Measurements from ENCODE around the gene NSUN6.

GRCh38 chr10:18601321-18601720, 50.1 kb downstream of the NSUN6 start:
- no peak for TF ChIP-seq CTCF (IDR thresholded peaks at IDR 0.05)
- TF ChIP-seq POLR2A (IDR thresholded peaks at IDR 0.05) = no peak

All from heart left ventricle (tissue), 13 donors.